SK-N-SH (cell line): ENCODE results near the gene A4GALT. TPM values are rescaled to one million over a fixed set of nuclear protein-coding genes. Genes with fewer than 3 reads are reported as not detected.
A peak's percentile ranks its signal among the peaks of the same experiment; 100 is the strongest.

Source experiments
- CTCF ChIA-PET: fragments of 300-600, 350-600 bp; formaldehyde crosslinking; extraction: SDS; loops from one replicate; lab custom pipeline; 2021; lab: Yijun Ruan, JAX
- POLR2A ChIA-PET: fragments of 350-600 bp; sonication (Branson Sonifier 250); formaldehyde crosslinking; extraction: SDS; loops from one replicate; lab custom pipeline; 2020; ENCODE audit warnings: antibody characterized with exemption, inconsistent platforms; lab: Yijun Ruan, JAX
- DNase-seq: peaks from one replicate; pipeline ENCODE4 v3.0.0; 2012
- H2AFZ ChIP-seq: fragments of 200-600 bp; sonication (generic); 2 replicates; pipeline ENCODE4 v1.8.1; 2016; ENCODE audit warnings: antibody characterized with exemption, mild to moderate bottlenecking, low read depth
- H3F3A ChIP-seq: fragments of 200-600 bp; sonication (generic); replicated peaks from 2 replicates; pipeline ENCODE3; 2016; ENCODE audit warnings: antibody characterized with exemption, mild to moderate bottlenecking; ENCODE audit not compliant: insufficient read depth
- H3K27ac ChIP-seq, 2 experiments: fragments of 200-500 bp in 1 of 2; fragments of 200-600 bp in 1 of 2; sonication (Bioruptor generic) in 1 of 2; sonication (generic), shearing (Covaris generic) in 1 of 2; 2 replicates each; pipeline versions ENCODE4 v1.5.1 to v1.6.1; 2014 to 2016; ENCODE audit warnings: low read depth in 2 of 2, inconsistent platforms in 1 of 2, low read length in 1 of 2, mild to moderate bottlenecking in 1 of 2, mixed read lengths in 1 of 2
- H3K27me3 ChIP-seq: fragments of 200-600 bp; sonication (generic), shearing (Covaris generic); 2 replicates; pipeline ENCODE4 v1.6.1; 2016; ENCODE audit warnings: mixed run types; ENCODE audit not compliant: insufficient read depth
- H3K36me3 ChIP-seq, 2 experiments: fragments of 200-500 bp in 1 of 2; fragments of 200-600 bp in 1 of 2; sonication (Bioruptor generic) in 1 of 2; sonication (generic) in 1 of 2; replicated peaks in 1 of 2; 2 replicates each; pipeline versions ENCODE3 to v1.5.1; 2014 to 2016; ENCODE audit warnings: low read length in 1 of 2, mild to moderate bottlenecking in 1 of 2; ENCODE audit not compliant: insufficient read depth in 2 of 2, control insufficient read depth in 1 of 2
- H3K4me1 ChIP-seq, 2 experiments: fragments of 200-500 bp in 1 of 2; fragments of 200-600 bp in 1 of 2; sonication (Bioruptor generic) in 1 of 2; sonication (generic), shearing (Covaris generic) in 1 of 2; 2 replicates each; pipeline versions ENCODE4 v1.5.1 to v1.6.1; 2014 to 2016; ENCODE audit warnings: low read depth in 1 of 2, low read length in 1 of 2, mixed run types in 1 of 2; ENCODE audit not compliant: insufficient read depth in 2 of 2, control insufficient read depth in 1 of 2
- H3K4me2 ChIP-seq: fragments of 200-600 bp; sonication (generic), shearing (Covaris generic); 2 replicates; pipeline ENCODE4 v1.6.1; 2017; ENCODE audit warnings: mixed run types
- H3K4me3 ChIP-seq, 2 experiments: fragments of 200-500 bp in 1 of 2; fragments of 200-600 bp in 1 of 2; sonication (Bioruptor generic) in 1 of 2; sonication (generic), shearing (Covaris generic) in 1 of 2; 2 replicates each; pipeline versions ENCODE4 v1.5.1 to v1.8.1; 2014 to 2016; ENCODE audit warnings: low read depth in 2 of 2, inconsistent platforms in 1 of 2, low read length in 1 of 2, mild to moderate bottlenecking in 1 of 2, mixed read lengths in 1 of 2, moderate library complexity in 1 of 2
- H3K79me2 ChIP-seq: fragments of 200-600 bp; sonication (generic); 2 replicates; pipeline ENCODE4 v1.8.1; 2017; ENCODE audit warnings: mild to moderate bottlenecking; ENCODE audit not compliant: insufficient read depth
- H3K9ac ChIP-seq: fragments of 200-600 bp; sonication (generic); 2 replicates; pipeline ENCODE4 v1.6.1; 2017; ENCODE audit warnings: mixed run types
- H3K9me2 ChIP-seq: fragments of 200-600 bp; sonication (generic); 2 replicates; pipeline ENCODE4 v1.6.1; 2017; ENCODE audit warnings: mixed run types
- H3K9me3 ChIP-seq: fragments of 200-600 bp; sonication (generic); 2 replicates; pipeline ENCODE4 v1.6.1; 2017; ENCODE audit warnings: mixed run types, mild to moderate bottlenecking, moderate library complexity
- H4K20me1 ChIP-seq: fragments of 200-600 bp; sonication (generic); 2 replicates; pipeline ENCODE4 v1.6.1; 2017; ENCODE audit warnings: mild to moderate bottlenecking, mixed run types; ENCODE audit not compliant: insufficient read depth
- CHD2 ChIP-seq: fragments of 150-350 bp; IDR thresholded peaks from 2 replicates; pipeline ENCODE4 v1.6.1; 2018; ENCODE audit warnings: low read length; ENCODE audit not compliant: partially characterized antibody
- EP300 ChIP-seq, 2 experiments: IDR thresholded peaks; 2 replicates each; pipeline versions ENCODE4 v1.4.0 to v1.6.1; 2012; ENCODE audit warnings: borderline replicate concordance in 1 of 2, low read depth in 1 of 2, low read length in 1 of 2
- FOSL2 ChIP-seq: IDR thresholded peaks from 2 replicates; pipeline ENCODE4 v1.4.0; 2012; ENCODE audit warnings: low read depth, mild to moderate bottlenecking, moderate library complexity, borderline replicate concordance
- GABPA ChIP-seq: IDR thresholded peaks from 2 replicates; pipeline ENCODE4 v1.4.0; 2012; ENCODE audit warnings: low read depth, mild to moderate bottlenecking
- GATA2 ChIP-seq: sonication (generic); formaldehyde crosslinking; IDR thresholded peaks from 2 replicates; pipeline ENCODE4 v1.5.0; 2020; ENCODE audit warnings: mild to moderate bottlenecking, missing genetic modification reagents
- IRF3 ChIP-seq: fragments of 150-350 bp; IDR thresholded peaks from 2 replicates; pipeline ENCODE4 v1.6.1; 2016; ENCODE audit warnings: mild to moderate bottlenecking, low read depth, low read length
- JUND ChIP-seq: IDR thresholded peaks from 2 replicates; pipeline ENCODE4 v1.4.0; 2012
- MXI1 ChIP-seq: IDR thresholded peaks from 2 replicates; pipeline ENCODE4 v1.6.1; 2012; ENCODE audit warnings: mild to moderate bottlenecking, low read depth, low read length, improper control_type of control experiment
- NFIC ChIP-seq: IDR thresholded peaks from 2 replicates; pipeline ENCODE4 v1.4.0; 2012; ENCODE audit warnings: borderline replicate concordance
- RAD21 ChIP-seq: IDR thresholded peaks from 2 replicates; pipeline ENCODE4 v1.6.1; 2012; ENCODE audit warnings: mild to moderate bottlenecking, low read length
- RCOR1 ChIP-seq: fragments of 150-350 bp; IDR thresholded peaks from 2 replicates; pipeline ENCODE4 v1.6.1; 2017; ENCODE audit warnings: antibody characterized with exemption, low read length
- REST ChIP-seq: IDR thresholded peaks from 2 replicates; pipeline ENCODE4 v1.6.1; 2012; ENCODE audit warnings: mild to moderate bottlenecking, low read depth, low read length, moderate library complexity
- TCF12 ChIP-seq: IDR thresholded peaks from 2 replicates; pipeline ENCODE4 v1.4.0; 2012
- TEAD4 ChIP-seq: IDR thresholded peaks from 2 replicates; pipeline ENCODE4 v1.4.0; 2012; ENCODE audit warnings: mild to moderate bottlenecking, borderline replicate concordance; ENCODE audit not compliant: insufficient read depth
- YY1 ChIP-seq: IDR thresholded peaks from 2 replicates; pipeline ENCODE4 v1.4.0; 2012; ENCODE audit warnings: low read depth, mild to moderate bottlenecking
- WGBS: methylation state at CpG from one replicate; pipeline ENCODE4 v1.1.6; 2017; ENCODE audit warnings: low lambda C conversion rate; 5-methylcytosine and 5-hydroxymethylcytosine counted together
- polyA plus RNA-seq, 3 experiments: library from polyadenylated mRNA; depleted of rRNA; stranded (reverse); fragments of >200 nt; gene quantifications; 2 replicates each; pipeline ENCODE4 v1.2.3, GENCODE V29; 2012

The A4GALT gene
- polyA plus RNA-seq, 1 of the 3 experiments (the other 2 are of a cell fraction) = 9.5 TPM

- POLR2A ChIA-PET = interaction anchor here (0.5 to 1.3 kb wide), 4 partner anchors 11 to 34 kb away, joined by 3 to 6 read pairs (median 4); partner anchors contain the start of gene POLDIP3
- Histone ChIP-seq H3K4me3 (peak overlapping the region; percentile 72 to 77), H3K4me2 (peak overlapping the region; percentile 82), H3F3A (no peaks in the 10 kb centered on the region), H4K20me1 (peaks cover 6% of the 10 kb centered on the region; the same call in 1 of the 2 replicates), H3K9me2 (no peaks in the 10 kb centered on the region), H2AFZ (no peak overlapping the region), H3K79me2 (peaks cover 54% of the 10 kb centered on the region), H3K36me3 (no peaks in the 10 kb centered on the region), H3K27me3 (no peaks in the 10 kb centered on the region), H3K9ac (peak overlapping the region; percentile 87), H3K27ac (peak overlapping the region; percentile 34 to 36; a peak in 2 of 4 replicates), H3K9me3 (no peaks in the 10 kb centered on the region), H3K4me1 (peaks cover 0 to 6% of the 10 kb centered on the region in 2 experiments; a peak in 1 of 4 replicates)
- WGBS = 5% methylated on average over 11 of the region's 49 CpGs
- CTCF ChIA-PET = interaction anchor here (1.1 to 1.2 kb wide), 2 partner anchors 12 to 13 kb away, joined by 3 to 5 read pairs; no protein-coding TSS in a partner anchor
- TF ChIP-seq REST (no peak), YY1 (no peak), MXI1 (peak; percentile 26; the same call in 1 of the 2 replicates)
- DNase-seq = no peak
Measured at GRCh38 chr22:42648368-42649245, 72.1 kb downstream of the A4GALT start.

GRCh38 chr22:42648017-42648367, 72.7 kb downstream of the A4GALT start:
- Histone ChIP-seq H3K4me3 (peak overlapping the region; percentile 72 to 77), H3K27me3 (no peaks in the 10 kb centered on the region), H3K9ac (peak overlapping the region; percentile 87), H2AFZ (no peak overlapping the region), H3K9me2 (no peaks in the 10 kb centered on the region), H3K27ac (no peak overlapping the region), H3K4me2 (peak overlapping the region; percentile 82), H4K20me1 (peaks cover 6% of the 10 kb centered on the region; the same call in 1 of the 2 replicates), H3K4me1 (peaks cover 0 to 6% of the 10 kb centered on the region in 2 experiments; a peak in 1 of 4 replicates), H3K79me2 (peaks cover 60% of the 10 kb centered on the region), H3F3A (no peaks in the 10 kb centered on the region), H3K9me3 (no peaks in the 10 kb centered on the region), H3K36me3 (no peaks in the 10 kb centered on the region)
- no peak for DNase-seq
- ChIA-PET CTCF (no interaction called here), POLR2A (interaction anchor here (1.1 kb wide), 1 partner anchor 33 kb away, joined by 5 read pairs; the partner anchor contains the start of gene POLDIP3)
- 100% methylated on average over 1 of the region's 4 CpGs for WGBS
- TF ChIP-seq GATA2 (CRISPR knock-in tag) (no peak), TEAD4 (no peak), GABPA (no peak), NFIC (no peak), TCF12 (no peak), CHD2 (no peak), IRF3 (no peak), FOSL2 (no peak), RAD21 (no peak), REST (no peak), JUND (no peak), RCOR1 (no peak), EP300 (IDR thresholded peaks at IDR 0.05; ENCODE audit: borderline replicate concordance in 1 of 2, low read depth in 1 of 2, low read length in 1 of 2) (no peak)
